K562 (cell line): ENCODE results near the gene CLDN5. TPM values are rescaled to one million over a fixed set of nuclear protein-coding genes. Genes with fewer than 3 reads are reported as not detected.
A peak's percentile ranks its signal among the peaks of the same experiment; 100 is the strongest.

Experiments
- BDP1 ChIP-seq: IDR thresholded peaks from 3 replicates; pipeline ENCODE4 v1.6.1; 2011; ENCODE audit not compliant: insufficient read length, insufficient read depth
- CAMTA2 ChIP-seq: fragments of 250-450 bp; sonication (Bioruptor Pico); conservative IDR thresholded peaks from 2 replicates; pipeline ENCODE4 v1.5.1; 2022
- CBFA2T2 ChIP-seq: fragments of 450-650 bp; conservative IDR thresholded peaks from 2 replicates; pipeline ENCODE4 v1.6.1; 2017; ENCODE audit warnings: mild to moderate bottlenecking
- FOXJ2 ChIP-seq: fragments of 200-800 bp; sonication (Bioruptor generic); IDR thresholded peaks from 2 replicates; pipeline ENCODE4 v1.6.1; 2016; ENCODE audit warnings: missing genetic modification characterization, missing compliant biosample characterization
- KAT2B ChIP-seq: IDR thresholded peaks from one replicate; pipeline ENCODE4 v1.6.1; 2012; ENCODE audit warnings: low read depth, mild to moderate bottlenecking, control low read depth, inconsistent platforms, low read length, moderate library complexity
- PHF21A ChIP-seq: fragments of 450-650 bp; IDR thresholded peaks from 2 replicates; pipeline ENCODE4 v1.6.1; 2017; ENCODE audit warnings: low read depth, borderline replicate concordance
- RERE ChIP-seq: sonication (generic); formaldehyde crosslinking; IDR thresholded peaks from 2 replicates; pipeline ENCODE4 v1.8.0; 2023; ENCODE audit warnings: missing genetic modification reagents, mild to moderate bottlenecking, borderline replicate concordance
- ZBTB1 ChIP-seq: sonication (generic); formaldehyde crosslinking; IDR thresholded peaks from 2 replicates; pipeline ENCODE4 v1.8.1; 2023; ENCODE audit warnings: missing genetic modification reagents, low read depth, mild to moderate bottlenecking, borderline replicate concordance
- polyA plus RNA-seq, 8 experiments: library from polyadenylated mRNA; depleted of rRNA in 4 of 8; stranded (reverse) in 5 of 8; unstranded in 3 of 8; fragments of >200 nt; fragmentation: Nextera tagmentation in 2 of 8; fragmentation: Illumina TruSeq in 1 of 8; extraction: Ambion mirVana in 2 of 8; extraction: Trizol in 1 of 8; gene quantifications; 2 replicates each; pipeline versions ENCODE4 v1.2.1 to v1.2.3, GENCODE V29; 2011 to 2014; ENCODE audit warnings: inconsistent platforms in 1 of 8, missing spikeins in 1 of 8
- total RNA-seq, 7 experiments: library from RNA; depleted of rRNA in 6 of 7; stranded (reverse); fragments of >200 nt in 6 of 7; fragmentation: Illumina TruSeq in 2 of 7; extraction: Trizol in 2 of 7; gene quantifications; 2 replicates each; pipeline versions ENCODE4 v1.2.1 to v1.2.3, GENCODE V29; 2011 to 2021; ENCODE audit warnings: low replicate concordance in 1 of 7
- TF ChIP-seq, protein P1 (sequence below): fragments of 250-450 bp; sonication (Bioruptor Pico); IDR thresholded peaks from 2 replicates; pipeline ENCODE4 v1.4.0; 2020
- TF ChIP-seq, protein P2 (sequence below): sonication (generic); formaldehyde crosslinking; IDR thresholded peaks from 2 replicates; pipeline ENCODE4 v1.8.0; 2022; ENCODE audit warnings: mild to moderate bottlenecking, low read depth, missing genetic modification reagents
- TF ChIP-seq, protein P3 (sequence below): fragments of 450-650 bp; formaldehyde crosslinking; IDR thresholded peaks from 2 replicates; pipeline ENCODE4 v1.4.0; 2020; ENCODE audit warnings: mild to moderate bottlenecking, mixed read lengths

The CLDN5 gene
- total and polyA plus RNA-seq, 9 of the 15 experiments (the other 6 are each of a cell fraction or from before 2014, with no cell fraction given), result 0.20 TPM; not detected in 8

DNA sequence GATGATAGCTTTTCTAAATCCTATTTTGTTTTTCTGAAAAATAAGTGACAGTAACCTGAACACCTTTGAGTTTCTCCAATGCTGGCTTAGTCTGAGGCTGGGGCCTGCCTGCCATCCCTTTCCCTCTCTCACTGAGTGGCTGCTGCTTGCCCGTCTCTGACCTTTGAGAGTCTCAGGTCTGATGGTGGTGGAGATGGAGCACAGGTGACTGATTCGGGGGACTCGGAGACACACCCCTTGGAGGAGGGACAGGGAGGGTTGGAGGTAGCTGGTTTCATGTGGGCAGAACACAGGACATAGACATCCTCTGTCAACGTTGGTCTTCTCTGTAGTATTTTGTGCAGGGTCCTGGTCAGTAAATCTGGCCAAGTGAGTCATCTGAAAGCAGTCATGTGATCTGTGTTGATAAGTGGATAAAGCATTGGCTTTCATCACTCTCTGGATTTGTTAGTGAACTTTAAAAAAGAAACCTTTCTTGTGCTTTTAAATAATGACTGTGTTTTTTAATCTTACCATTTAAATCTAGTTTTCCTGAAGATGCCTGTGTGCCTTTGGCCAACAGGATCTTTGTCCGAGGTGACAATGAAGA is 47.1 kb upstream of the CLDN5 start (continued):
- TF ChIP-seq FOXJ2 (tag) (0 out of 2 replicates have a peak, but pooled peaks have one; percentile 26), BDP1 (no peak), RERE (CRISPR knock-in tag) (0 out of 2 replicates have a peak, but pooled peaks have one; percentile 12), KAT2B (no peak), CAMTA2 (no peak), CBFA2T2 (0 out of 2 replicates have a peak, but pooled peaks have one; percentile 14), PHF21A (peak; percentile 98), ZBTB1 (CRISPR knock-in tag) (0 out of 2 replicates have a peak, but pooled peaks have one; percentile 17)
- TF ChIP-seq, protein P1, sequence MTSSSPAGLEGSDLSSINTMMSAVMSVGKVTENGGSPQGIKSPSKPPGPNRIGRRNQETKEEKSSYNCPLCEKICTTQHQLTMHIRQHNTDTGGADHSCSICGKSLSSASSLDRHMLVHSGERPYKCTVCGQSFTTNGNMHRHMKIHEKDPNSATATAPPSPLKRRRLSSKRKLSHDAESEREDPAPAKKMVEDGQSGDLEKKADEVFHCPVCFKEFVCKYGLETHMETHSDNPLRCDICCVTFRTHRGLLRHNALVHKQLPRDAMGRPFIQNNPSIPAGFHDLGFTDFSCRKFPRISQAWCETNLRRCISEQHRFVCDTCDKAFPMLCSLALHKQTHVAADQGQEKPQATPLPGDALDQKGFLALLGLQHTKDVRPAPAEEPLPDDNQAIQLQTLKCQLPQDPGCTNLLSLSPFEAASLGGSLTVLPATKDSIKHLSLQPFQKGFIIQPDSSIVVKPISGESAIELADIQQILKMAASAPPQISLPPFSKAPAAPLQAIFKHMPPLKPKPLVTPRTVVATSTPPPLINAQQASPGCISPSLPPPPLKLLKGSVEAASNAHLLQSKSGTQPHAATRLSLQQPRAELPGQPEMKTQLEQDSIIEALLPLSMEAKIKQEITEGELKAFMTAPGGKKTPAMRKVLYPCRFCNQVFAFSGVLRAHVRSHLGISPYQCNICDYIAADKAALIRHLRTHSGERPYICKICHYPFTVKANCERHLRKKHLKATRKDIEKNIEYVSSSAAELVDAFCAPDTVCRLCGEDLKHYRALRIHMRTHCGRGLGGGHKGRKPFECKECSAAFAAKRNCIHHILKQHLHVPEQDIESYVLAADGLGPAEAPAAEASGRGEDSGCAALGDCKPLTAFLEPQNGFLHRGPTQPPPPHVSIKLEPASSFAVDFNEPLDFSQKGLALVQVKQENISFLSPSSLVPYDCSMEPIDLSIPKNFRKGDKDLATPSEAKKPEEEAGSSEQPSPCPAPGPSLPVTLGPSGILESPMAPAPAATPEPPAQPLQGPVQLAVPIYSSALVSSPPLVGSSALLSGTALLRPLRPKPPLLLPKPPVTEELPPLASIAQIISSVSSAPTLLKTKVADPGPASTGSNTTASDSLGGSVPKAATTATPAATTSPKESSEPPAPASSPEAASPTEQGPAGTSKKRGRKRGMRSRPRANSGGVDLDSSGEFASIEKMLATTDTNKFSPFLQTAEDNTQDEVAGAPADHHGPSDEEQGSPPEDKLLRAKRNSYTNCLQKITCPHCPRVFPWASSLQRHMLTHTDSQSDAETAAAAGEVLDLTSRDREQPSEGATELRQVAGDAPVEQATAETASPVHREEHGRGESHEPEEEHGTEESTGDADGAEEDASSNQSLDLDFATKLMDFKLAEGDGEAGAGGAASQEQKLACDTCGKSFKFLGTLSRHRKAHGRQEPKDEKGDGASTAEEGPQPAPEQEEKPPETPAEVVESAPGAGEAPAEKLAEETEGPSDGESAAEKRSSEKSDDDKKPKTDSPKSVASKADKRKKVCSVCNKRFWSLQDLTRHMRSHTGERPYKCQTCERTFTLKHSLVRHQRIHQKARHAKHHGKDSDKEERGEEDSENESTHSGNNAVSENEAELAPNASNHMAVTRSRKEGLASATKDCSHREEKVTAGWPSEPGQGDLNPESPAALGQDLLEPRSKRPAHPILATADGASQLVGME (CRISPR knock-in tag), result peak; percentile 48; the same call in 1 of the 2 replicates
- TF ChIP-seq, protein P2, sequence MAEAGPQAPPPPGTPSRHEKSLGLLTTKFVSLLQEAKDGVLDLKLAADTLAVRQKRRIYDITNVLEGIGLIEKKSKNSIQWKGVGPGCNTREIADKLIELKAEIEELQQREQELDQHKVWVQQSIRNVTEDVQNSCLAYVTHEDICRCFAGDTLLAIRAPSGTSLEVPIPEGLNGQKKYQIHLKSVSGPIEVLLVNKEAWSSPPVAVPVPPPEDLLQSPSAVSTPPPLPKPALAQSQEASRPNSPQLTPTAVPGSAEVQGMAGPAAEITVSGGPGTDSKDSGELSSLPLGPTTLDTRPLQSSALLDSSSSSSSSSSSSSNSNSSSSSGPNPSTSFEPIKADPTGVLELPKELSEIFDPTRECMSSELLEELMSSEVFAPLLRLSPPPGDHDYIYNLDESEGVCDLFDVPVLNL (CRISPR knock-in tag), result 0 out of 2 replicates have a peak, but pooled peaks have one; percentile 32
- TF ChIP-seq, protein P3, sequence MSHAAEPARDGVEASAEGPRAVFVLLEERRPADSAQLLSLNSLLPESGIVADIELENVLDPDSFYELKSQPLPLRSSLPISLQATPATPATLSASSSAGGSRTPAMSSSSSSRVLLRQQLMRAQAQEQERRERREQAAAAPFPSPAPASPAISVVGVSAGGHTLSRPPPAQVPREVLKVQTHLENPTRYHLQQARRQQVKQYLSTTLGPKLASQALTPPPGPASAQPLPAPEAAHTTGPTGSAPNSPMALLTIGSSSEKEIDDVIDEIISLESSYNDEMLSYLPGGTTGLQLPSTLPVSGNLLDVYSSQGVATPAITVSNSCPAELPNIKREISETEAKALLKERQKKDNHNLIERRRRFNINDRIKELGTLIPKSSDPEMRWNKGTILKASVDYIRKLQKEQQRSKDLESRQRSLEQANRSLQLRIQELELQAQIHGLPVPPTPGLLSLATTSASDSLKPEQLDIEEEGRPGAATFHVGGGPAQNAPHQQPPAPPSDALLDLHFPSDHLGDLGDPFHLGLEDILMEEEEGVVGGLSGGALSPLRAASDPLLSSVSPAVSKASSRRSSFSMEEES (CRISPR knock-in tag), result peak; percentile 97
